ENCODE measurements around the gene TEX2.

DNA sequence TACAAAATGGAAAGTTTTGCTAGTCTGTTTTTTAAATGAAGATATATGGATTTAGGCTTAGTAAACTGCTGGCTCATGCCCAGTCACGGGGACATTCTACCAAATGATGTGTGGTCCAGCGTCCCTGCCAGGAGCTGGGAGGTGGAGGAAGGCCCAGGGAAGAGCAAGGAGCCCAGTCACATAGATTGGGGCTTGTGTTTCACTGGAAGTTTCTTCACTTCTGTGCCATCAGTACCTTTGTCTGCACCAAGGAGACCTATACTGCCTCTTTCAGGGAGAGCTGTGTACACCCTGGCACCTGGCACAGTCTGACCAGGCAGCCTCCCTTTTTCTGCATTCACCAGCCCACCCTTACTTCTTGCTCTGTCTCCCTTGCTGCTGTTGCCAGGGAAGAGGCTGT lies 100.5 kb downstream of the TEX2 start:
- TF ChIP-seq CTCF (IDR thresholded peaks at IDR 0.05; ENCODE audit: low read depth, low read length), result no peak
- no peak for TF ChIP-seq EZH2phosphoT487 (IDR thresholded peaks at IDR 0.05; ENCODE audit: low read depth)

All from OCI-LY3 (cell line).